ENCODE results near the gene LRRC74B.

LRRC74B gene

DNA sequence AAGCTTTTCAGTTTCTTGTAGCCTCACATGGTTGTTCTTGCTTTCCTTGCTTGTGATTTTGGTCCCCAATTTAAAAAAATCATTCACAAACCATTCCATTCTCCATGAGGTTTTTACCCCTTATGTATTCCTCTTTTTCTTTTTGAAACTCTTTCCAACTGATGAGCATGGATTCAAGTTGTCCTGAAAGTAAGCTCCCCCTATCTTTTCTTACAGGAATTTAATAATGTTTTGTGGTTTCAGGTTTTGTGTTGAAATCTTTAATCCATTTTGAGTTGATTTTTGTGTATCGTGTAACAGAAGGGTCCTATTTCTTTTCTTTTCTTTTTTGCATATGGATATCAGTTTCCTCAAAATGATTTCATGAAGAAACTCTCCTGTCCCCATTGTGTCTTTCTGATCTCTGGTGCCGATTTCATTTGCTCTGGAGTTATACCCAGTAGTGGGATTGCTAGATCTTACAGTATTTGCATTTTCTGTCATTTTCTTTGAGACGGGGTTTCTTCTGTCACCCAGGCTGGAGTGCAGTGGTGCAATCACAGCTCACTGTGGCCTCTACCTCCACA lies 58.5 kb downstream of the LRRC74B start:
- no peak for DNase-seq (ENCODE audit: low read depth)

DNA sequence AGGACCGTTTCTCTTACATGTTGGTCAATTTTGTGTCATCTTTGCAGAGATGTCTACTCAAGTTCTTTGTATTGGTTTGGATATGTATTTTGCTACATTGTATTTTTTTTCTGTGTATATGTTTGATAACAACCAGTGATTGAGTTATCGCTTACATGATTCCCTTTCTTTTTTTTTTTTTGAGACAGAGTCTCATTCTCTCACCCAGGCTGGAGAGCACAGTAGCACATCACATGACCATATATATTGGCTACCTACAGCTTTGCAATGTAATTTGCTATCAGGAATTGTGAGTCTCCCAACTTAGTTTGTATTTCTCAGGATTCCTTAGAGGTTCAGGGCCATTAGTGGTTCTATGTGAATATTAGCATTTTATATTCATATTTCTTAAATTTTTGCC lies 59.5 kb downstream of the LRRC74B start:
- no peak for DNase-seq (ENCODE audit: low read depth)

DNA sequence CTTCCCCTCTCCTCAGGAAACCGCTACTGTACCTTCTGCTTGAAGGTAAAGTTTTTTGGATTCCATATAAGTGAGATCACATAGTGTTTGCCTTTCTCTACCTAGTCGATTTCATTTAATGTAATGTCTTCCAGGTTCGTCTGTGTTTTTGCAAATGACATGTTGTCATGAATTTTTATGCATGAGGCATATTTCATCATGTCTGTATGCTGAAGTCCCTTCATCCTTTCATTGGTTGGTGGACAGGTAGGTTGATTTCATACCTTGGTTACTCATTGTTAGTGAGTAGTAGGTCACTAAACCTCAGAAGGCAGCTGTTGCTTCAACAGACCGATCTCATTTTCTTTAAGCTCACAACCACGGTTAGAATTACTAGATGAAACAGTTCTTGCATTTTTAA lies 60.3 kb downstream of the LRRC74B start:
- no peak for DNase-seq (ENCODE audit: low read depth)

DNA sequence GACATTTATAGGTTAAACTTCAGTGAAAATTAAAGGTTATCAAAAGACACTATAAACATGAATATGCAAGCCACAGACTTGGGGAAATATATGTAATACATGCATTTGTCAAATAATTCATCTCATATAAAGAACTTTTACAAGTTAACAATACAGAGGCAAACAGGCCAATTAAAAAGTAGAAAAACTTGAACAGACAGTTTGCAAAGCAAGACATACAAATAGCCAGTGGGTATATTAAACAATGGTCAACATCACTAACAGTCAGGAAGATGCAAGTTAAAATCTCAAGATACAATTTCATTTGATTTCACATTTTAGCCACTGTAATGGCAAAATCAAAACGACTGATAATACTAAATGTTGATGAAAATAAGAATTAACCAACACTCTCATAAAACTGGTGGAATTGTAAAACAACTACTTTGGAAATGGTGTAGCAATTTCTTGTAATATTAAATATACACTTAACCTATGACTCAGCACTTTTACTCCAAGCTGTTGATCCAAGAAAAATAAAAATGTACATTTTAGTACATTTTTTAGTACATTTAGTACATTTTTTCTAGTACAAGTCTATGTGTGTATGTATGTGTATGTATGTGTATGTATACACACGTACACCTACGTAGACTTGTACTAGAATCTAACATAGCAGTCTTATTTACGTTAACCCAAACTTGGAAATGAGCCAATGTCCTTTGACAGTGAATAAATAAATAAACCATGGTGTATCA lies 62.8 kb downstream of the LRRC74B start:
- no peak for DNase-seq (ENCODE audit: low read depth)

All from activated T-helper 9 cell treated with anti-CD3 and anti-CD28 coated beads, Interleukin-2, amount 50 U/mL, for 16 hours (primary cell).